HG03469 (cell line): ENCODE data around the gene VAPB.
"Not testable (repeated sequence)": the region's sequence is repeated elsewhere in the genome, so short reads cannot be mapped to it uniquely, and the experiment has no call there.

ENCODE experiments used
- ATAC-seq: cut with Tn5 transposase; IDR thresholded peaks from one replicate; pipeline ENCODE4 v1.9.1; 2021; ENCODE audit warnings: mild to moderate bottlenecking, moderate library complexity, moderate number of reproducible peaks; ENCODE audit not compliant: unreplicated experiment

Gene VAPB

GRCh38 chr20:58406422-58407001, 17.5 kb downstream of the VAPB start:
- no peak for ATAC-seq

GRCh38 chr20:58407201-58407873, 18.3 kb downstream of the VAPB start:
- ATAC-seq: no peak

GRCh38 chr20:58407966-58408557, 19.0 kb downstream of the VAPB start:
- ATAC-seq: no peak

- ATAC-seq: no peak
Observed at GRCh38 chr20:58408603-58409246, 19.7 kb downstream of the VAPB start.

GRCh38 chr20:58414216-58414615, 25.2 kb downstream of the VAPB start:
- ATAC-seq: not testable (repeated sequence)

GRCh38 chr20:58414786-58415185, 25.8 kb downstream of the VAPB start:
- ATAC-seq: not testable (repeated sequence)

- no peak for ATAC-seq
Observed at GRCh38 chr20:58416057-58416456, 27.0 kb downstream of the VAPB start.

GRCh38 chr20:58416835-58417234, 27.8 kb downstream of the VAPB start:
- no peak for ATAC-seq

GRCh38 chr20:58417438-58417837, 28.4 kb downstream of the VAPB start:
- no peak for ATAC-seq

GRCh38 chr20:58418949-58419748, 30.1 kb downstream of the VAPB start:
- ATAC-seq: no peak

- no peak for ATAC-seq
Observed at GRCh38 chr20:58420798-58421496, 31.9 kb downstream of the VAPB start.

- no peak for ATAC-seq
Observed at GRCh38 chr20:58421497-58421850, 32.4 kb downstream of the VAPB start.

GRCh38 chr20:58424218-58424969, 35.4 kb downstream of the VAPB start:
- no peak for ATAC-seq

- ATAC-seq: not testable (repeated sequence)
Observed at GRCh38 chr20:58427571-58427970, 38.5 kb downstream of the VAPB start.

GRCh38 chr20:58428364-58428763, 39.3 kb downstream of the VAPB start:
- no peak for ATAC-seq

GRCh38 chr20:58429303-58429702, 40.3 kb downstream of the VAPB start:
- no peak for ATAC-seq

GRCh38 chr20:58431134-58431533, 42.1 kb downstream of the VAPB start:
- no peak for ATAC-seq

- ATAC-seq: no peak
Observed at GRCh38 chr20:58432186-58432954, 43.3 kb downstream of the VAPB start.

- ATAC-seq: no peak
Observed at GRCh38 chr20:58433029-58433647, 44.1 kb downstream of the VAPB start.
